Muscle of back (tissue), 11 donors: ENCODE measurements around the gene MT1E. TPM values are rescaled to one million over a fixed set of nuclear protein-coding genes. Genes with fewer than 3 reads are reported as not detected.
"Not testable (repeated sequence)": the region's sequence is repeated elsewhere in the genome, so short reads cannot be mapped to it uniquely, and the experiment has no call there.

ENCODE experiments used
- DNase-seq, 3 donors: peaks; one replicate each; pipeline versions ENCODE4 v3.0.0 to v3.0.0-alpha.2; 2013
- polyA plus RNA-seq, 10 donors: library from polyadenylated mRNA; unstranded; fragments of 120-200 nt; gene quantifications; one replicate each; pipeline ENCODE4 v1.2.1, GENCODE V29; 2013; ENCODE audit not compliant: insufficient read length in 10 of 10

The MT1E gene
- polyA plus RNA-seq, 10 donors = 10.5 to 27.6 (median 20.4) TPM

DNA sequence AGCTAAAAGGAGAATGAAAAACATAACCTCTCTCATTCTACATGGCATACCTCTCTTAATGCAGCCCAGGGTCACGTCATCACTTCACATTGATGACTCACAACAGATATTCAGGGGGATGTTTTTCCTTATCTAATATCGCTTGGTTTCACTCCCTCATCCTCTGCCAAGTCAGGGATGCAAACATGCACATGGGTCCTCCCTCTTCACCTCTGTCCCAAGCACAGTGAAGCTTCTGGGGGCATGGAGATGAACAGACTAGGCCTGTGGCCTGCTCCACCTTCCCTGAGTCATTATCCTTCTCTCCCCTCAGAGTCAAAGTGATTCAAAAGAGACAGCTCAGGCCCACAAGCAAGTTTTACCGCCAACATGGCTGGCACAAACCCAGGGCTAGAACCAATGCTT is 19.5 kb upstream of the MT1E start:
- DNase-seq = no peak

- peak in 2 of 3 donors; percentile 61 to 88 for DNase-seq
Observed at GRCh38 chr16:56606476-56607108, 19.0 kb upstream of the MT1E start.

DNA sequence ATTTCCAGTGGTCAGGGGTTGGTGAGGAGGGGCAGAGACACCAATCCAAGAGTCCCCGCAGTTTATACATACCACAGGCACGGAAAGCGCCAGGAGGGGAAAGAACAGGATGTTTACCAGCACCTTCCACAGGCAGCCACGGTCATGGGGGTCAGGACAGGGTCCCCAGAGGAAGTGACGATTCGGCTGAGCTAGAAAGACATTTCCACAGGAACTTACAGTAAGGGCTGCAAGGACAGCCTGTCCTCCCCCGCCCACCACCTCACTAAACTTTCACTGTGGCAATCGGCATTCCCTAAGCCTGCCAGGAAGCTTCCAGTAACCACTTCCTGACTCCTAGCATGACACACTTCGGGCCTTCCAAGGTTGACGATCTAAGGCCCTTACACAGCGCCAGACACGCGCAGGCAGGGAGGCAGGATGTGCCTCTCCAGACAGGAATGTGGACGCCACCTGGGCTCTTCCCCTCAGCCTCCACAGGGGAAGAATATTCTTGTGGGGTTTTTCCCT is 18.4 kb upstream of the MT1E start:
- peak; percentile 65 to 94 (median 85) for DNase-seq

GRCh38 chr16:56607675-56608042 is 17.9 kb upstream of the MT1E start:
- no peak for DNase-seq

DNA sequence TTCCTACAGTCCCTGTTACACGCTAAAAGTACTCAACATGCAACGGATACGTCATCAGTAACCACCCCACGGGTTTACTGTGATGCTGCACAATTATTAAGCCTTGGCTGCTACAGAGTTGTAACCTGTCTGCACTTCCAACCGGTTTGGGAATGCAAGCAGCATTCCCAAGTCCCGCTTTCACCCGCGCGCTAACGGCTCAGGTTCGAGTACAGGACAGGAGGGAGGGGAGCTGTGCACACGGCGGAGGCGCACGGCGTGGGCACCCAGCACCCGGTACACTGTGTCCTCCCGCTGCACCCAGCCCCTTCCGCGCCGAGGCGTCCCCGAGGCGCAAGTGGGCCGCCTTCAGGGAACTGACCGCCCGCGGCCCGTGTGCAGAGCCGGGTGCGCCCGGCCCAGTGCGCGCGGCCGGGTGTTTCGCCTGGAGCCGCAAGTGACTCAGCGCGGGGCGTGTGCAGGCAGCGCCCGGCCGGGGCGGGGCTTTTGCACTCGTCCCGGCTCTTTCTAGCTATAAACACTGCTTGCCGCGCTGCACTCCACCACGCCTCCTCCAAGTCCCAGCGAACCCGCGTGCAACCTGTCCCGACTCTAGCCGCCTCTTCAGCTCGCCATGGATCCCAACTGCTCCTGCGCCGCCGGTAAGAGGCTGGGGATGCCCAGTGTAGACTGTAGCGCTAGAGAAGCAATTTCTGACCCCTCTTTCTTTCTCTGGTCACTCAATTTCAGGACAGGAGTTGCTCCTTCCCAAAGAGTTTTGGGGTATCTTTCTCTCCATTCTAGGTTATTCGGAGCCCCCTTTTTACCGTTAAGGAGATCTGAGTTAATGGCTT is 17.3 kb upstream of the MT1E start, which contains the start of gene MT2A:
MT2A (plus strand) TSS at position 542 of the 833 bp plus-strand sequence; CDS start at position 614, 72 bp downstream.
- peak; percentile 95 to 97 (median 95) for DNase-seq

DNA sequence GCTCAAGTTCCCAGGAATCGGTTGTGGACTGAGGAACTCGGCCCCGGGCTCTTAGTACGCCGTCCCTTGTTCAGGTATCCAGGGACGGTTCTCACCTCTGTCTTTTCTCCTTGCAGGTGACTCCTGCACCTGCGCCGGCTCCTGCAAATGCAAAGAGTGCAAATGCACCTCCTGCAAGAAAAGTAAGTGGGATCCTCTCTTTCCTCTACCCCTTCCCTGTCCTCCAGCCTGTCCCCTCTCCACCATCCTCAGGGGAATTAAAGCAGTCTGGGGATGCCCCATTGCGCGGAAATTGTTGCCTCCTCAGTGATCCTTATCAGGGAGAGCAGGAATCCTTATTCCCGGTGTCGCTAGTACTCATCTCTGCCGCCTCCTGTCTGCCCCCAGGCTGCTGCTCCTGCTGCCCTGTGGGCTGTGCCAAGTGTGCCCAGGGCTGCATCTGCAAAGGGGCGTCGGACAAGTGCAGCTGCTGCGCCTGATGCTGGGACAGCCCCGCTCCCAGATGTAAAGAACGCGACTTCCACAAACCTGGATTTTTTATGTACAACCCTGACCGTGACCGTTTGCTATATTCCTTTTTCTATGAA is 16.6 kb upstream of the MT1E start:
- DNase-seq = no peak

- DNase-seq = peak in 2 of 3 donors; percentile 81 to 89
Observed at GRCh38 chr16:56609463-56609921, 16.1 kb upstream of the MT1E start.

DNA sequence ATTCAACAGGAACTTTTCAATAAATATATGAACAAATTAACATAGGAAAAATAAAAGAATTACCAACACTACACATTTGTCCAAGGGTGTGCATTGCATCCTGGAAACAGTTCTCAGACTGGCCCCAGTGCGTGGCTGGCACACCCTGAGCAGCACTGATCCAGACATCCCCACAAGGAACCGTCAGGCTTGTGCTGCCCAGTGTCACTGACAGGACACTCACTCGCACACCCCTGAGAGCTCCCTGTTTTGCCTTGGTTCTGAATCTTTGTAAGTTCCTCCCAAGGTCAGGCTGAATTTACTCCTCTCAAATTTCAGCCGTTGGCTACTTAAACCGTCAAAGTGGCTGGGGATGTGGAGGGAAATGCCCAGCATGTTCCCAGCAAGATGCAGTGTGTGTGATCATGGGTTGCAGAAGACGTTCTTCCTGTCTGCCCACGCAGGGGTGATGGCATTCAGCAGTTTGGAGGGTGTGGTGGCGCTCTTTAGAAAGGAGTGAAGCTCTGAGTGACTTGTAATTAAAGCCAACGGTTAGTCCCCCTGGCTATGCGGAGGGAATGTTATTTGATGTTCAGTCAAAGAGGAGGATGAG is 15.5 kb upstream of the MT1E start:
- peak in 2 of 3 donors; percentile 22 to 56 for DNase-seq

DNA sequence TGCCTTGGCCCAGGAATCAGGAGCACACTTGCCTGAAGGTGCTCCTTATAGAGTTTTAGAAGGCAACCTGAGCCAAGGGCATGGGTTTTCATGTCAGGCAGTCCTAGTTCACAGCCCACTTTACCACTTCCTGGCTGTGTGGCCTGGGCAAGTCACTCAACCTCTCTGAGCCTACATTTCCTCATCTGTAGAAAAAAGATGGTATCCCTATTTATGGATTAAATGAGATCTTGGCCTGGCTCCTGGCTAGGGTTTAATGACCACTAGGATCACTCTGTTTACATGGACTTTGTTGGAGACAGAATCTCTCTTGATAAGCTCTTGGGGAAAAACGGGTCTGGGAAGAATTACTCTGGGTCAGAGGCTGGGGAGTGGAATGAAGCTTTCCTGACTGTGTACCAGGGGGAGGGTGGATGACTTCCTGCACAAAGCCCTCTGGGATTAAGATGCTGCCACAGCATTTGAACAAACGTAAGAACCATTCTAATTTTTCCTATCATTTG is 14.9 kb upstream of the MT1E start:
- DNase-seq = peak in 1 of 3 donors; percentile 43

- DNase-seq = peak in 1 of 3 donors; percentile 37
Observed at GRCh38 chr16:56611281-56611833, 14.2 kb upstream of the MT1E start.

DNA sequence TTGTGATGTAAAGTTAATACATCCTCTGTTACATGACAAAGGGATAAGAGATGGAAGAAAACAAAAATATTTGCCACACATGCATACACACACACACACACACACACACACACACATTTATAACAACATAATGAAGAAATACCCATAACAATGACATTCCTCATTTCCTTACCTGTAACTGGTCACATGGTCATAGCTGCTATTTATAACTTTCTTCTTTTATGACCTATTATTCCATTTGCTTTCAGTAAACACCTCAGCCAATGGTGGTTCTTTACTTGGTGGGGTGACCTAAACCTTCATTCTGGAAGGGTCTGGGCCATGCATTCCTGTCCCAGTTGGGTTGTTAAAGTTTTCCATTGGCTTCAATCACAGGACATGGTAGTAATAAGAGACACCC is 11.9 kb upstream of the MT1E start:
- no peak for DNase-seq

GRCh38 chr16:56614549-56614991 is 11.0 kb upstream of the MT1E start:
- peak in 1 of 3 donors; percentile 55 for DNase-seq

DNA sequence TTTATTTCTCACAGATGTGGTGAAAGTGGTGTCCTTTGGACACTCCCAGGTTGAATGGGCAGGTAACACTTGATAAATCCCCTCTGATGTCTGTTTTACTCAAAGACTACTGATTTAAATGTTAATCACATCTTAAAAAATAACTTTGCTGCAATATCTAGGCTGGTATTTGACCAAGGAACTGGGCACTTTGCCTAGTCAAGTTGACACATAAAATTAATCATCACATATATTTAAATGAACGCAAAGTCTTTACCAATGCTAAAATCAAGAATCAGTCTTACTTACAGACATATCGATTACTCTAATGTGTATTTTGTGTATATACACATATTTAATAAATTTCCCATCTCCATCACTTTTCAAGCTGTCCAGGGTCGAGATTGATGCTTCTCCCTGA is 10.2 kb upstream of the MT1E start:
- no peak for DNase-seq

DNA sequence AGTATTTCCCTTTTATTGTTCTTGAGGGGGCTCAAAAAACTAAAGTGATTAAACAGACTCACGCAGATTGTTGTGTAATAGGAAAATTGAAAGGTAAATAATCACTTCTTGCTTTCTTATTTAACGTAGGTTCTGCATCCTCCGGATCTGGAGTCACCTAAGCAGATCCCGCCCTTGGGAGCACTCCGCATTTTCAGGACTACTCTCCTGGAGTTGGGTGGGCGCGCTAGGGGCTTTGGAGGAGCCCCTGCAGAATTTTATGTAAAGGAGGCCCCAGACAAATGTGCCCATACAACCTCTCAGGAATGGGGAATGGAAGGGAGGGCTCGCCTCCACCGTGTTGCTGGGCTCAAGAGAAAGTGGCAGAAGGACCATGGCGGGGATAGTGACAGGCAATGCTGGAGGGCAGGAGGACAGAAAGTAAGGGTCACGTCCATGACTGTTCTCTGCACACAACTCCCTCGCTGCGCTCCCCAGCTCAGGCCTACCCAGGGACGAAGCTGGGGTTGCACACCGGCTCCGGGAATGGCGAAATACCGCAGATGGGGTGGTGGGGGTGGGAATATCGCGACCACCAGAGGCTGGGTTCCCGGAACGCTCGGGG is 8.9 kb upstream of the MT1E start:
- no peak for DNase-seq

- peak; percentile 64 to 85 (median 69) for DNase-seq
Observed at GRCh38 chr16:56617212-56618085, 8.1 kb upstream of the MT1E start.

- DNase-seq = no peak
Observed at GRCh38 chr16:56618138-56618537, 7.4 kb upstream of the MT1E start.

- DNase-seq = no peak
Observed at GRCh38 chr16:56620339-56620897, 5.2 kb upstream of the MT1E start.

GRCh38 chr16:56621665-56622445 is 3.7 kb upstream of the MT1E start:
- DNase-seq = not testable (repeated sequence)

- DNase-seq = not testable (repeated sequence)
Observed at GRCh38 chr16:56623184-56623583, 2.4 kb upstream of the MT1E start.
